ENCODE measurements around the gene PEMT. TPM values are rescaled to one million over a fixed set of nuclear protein-coding genes. Genes with fewer than 3 reads are reported as not detected.

The PEMT gene
- polyA plus RNA-seq, 2 of the 4 experiments (the other 2 are of a cell fraction) = 47.5 to 47.8 TPM

GRCh38 chr17:17570140-17570797 lies 21.2 kb downstream of the PEMT start:
- Histone ChIP-seq H3K9me3 (no peaks in the 10 kb centered on the region), H3K27ac (0 out of 6 replicates have a peak overlapping the region, but pooled peaks of 1 of the 2 experiments have one; percentile 42), H3K4me3 (no peak overlapping the region), H3K4me1 (no peaks in the 10 kb centered on the region), H3K4me2 (no peak overlapping the region)
- ChIA-PET POLR2A (no interaction called here), CTCF (interaction anchor here (0.5 to 12.7 kb wide), 40 partner anchors 11 to 1420 kb away, joined by 3 to 254 read pairs (median 12); partner anchors contain the start of genes PEMT and RASD1)
- peak; percentile 91 to 94 for TF ChIP-seq RAD21 (conservative IDR thresholded peaks at IDR 0.05 in 1 of 2, IDR thresholded peaks at IDR 0.05 in 1 of 2)
- TF ChIP-seq, protein P1, sequence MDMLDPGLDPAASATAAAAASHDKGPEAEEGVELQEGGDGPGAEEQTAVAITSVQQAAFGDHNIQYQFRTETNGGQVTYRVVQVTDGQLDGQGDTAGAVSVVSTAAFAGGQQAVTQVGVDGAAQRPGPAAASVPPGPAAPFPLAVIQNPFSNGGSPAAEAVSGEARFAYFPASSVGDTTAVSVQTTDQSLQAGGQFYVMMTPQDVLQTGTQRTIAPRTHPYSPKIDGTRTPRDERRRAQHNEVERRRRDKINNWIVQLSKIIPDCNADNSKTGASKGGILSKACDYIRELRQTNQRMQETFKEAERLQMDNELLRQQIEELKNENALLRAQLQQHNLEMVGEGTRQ (IDR thresholded peaks at IDR 0.05) = no peak
- peak; percentile 93 for TF ChIP-seq SMC3 (IDR thresholded peaks at IDR 0.05)
- TF ChIP-seq NR3C1 (IDR thresholded peaks at IDR 0.05) = no peak
- TF ChIP-seq, protein P2, sequence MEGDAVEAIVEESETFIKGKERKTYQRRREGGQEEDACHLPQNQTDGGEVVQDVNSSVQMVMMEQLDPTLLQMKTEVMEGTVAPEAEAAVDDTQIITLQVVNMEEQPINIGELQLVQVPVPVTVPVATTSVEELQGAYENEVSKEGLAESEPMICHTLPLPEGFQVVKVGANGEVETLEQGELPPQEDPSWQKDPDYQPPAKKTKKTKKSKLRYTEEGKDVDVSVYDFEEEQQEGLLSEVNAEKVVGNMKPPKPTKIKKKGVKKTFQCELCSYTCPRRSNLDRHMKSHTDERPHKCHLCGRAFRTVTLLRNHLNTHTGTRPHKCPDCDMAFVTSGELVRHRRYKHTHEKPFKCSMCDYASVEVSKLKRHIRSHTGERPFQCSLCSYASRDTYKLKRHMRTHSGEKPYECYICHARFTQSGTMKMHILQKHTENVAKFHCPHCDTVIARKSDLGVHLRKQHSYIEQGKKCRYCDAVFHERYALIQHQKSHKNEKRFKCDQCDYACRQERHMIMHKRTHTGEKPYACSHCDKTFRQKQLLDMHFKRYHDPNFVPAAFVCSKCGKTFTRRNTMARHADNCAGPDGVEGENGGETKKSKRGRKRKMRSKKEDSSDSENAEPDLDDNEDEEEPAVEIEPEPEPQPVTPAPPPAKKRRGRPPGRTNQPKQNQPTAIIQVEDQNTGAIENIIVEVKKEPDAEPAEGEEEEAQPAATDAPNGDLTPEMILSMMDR (IDR thresholded peaks at IDR 0.05) = peak; percentile 87
- peak; percentile 67 to 80 for DNase-seq (ENCODE audit: low read depth in 1 of 2, low spot score in 1 of 2)
- peak; percentile 83 to 85 for ATAC-seq
- WGBS (ENCODE audit: missing lambda C conversion rate) = 66% methylated on average over 7 of the region's 7 CpGs
- no peak for FAIRE-seq

DNA sequence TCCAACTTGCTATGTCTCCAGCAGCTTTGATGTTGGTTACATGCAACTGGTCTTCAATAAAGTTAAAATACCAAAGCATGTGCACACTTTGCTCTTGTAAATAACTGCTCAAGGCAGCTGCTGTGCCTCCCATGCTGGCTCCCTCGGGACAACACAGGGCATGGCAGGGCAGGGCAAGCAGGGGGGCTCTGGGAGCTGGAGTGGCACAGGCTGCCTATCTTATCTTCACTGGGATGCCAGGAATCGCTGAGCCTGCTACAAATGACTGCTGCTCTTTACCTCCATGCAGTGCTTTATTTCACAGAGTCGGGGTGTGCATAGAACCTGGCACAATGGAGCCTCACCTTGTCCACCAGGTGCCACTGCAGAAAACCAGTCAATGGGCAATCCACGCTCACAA lies 21.8 kb downstream of the PEMT start:
- Histone ChIP-seq H3K27ac (0 out of 6 replicates have a peak overlapping the region, but pooled peaks of 1 of the 2 experiments have one; percentile 42), H3K4me2 (no peak overlapping the region), H3K4me1 (no peaks in the 10 kb centered on the region), H3K4me3 (no peak overlapping the region), H3K9me3 (no peaks in the 10 kb centered on the region)
- FAIRE-seq (no peak), DNase-seq (ENCODE audit: low read depth in 1 of 2, low spot score in 1 of 2) (no peak), ATAC-seq (peak in 1 of 2 experiments; percentile 4; a peak in 1 of 6 replicates)
- POLR2A ChIA-PET = no interaction called here
- TF ChIP-seq SMC3 (IDR thresholded peaks at IDR 0.05) (no peak), ZNF302 (CRISPR knock-in tag; IDR thresholded peaks at IDR 0.05) (no peak), MAFK (IDR thresholded peaks at IDR 0.05; ENCODE audit: partially characterized antibody) (no peak)
- TF ChIP-seq, protein P1 (IDR thresholded peaks at IDR 0.05) = no peak
- CTCF ChIA-PET = interaction anchor here (0.5 to 12.7 kb wide), 52 partner anchors 8 to 1419 kb away, joined by 3 to 254 read pairs (median 8); partner anchors contain the start of genes PEMT and RASD1
- 70% methylated on average over 4 of the region's 4 CpGs for WGBS (ENCODE audit: missing lambda C conversion rate)

GRCh38 chr17:17568772-17569195 lies 22.7 kb downstream of the PEMT start:
- ChIA-PET POLR2A (interaction anchor here (0.6 to 1.9 kb wide), 2 partner anchors 30 to 72 kb away, joined by 3 to 8 read pairs; partner anchors contain the start of gene RASD1), CTCF (interaction anchor here (0.6 to 12.7 kb wide), 49 partner anchors 9 to 552 kb away, joined by 3 to 254 read pairs (median 9); partner anchors contain the start of genes PEMT and RASD1)
- Histone ChIP-seq H3K9me3 (no peaks in the 10 kb centered on the region), H3K4me1 (no peaks in the 10 kb centered on the region), H3K27ac (no peak overlapping the region), H3K4me3 (no peak overlapping the region), H3K4me2 (no peak overlapping the region)
- DNase-seq (ENCODE audit: low read depth in 1 of 2, low spot score in 1 of 2) (peak; percentile 64 to 95), FAIRE-seq (peak; percentile 68), ATAC-seq (peak; percentile 58 to 86; a peak in 5 of 6 replicates)
- no peak for TF ChIP-seq CBX2 (IDR thresholded peaks at IDR 0.05; ENCODE audit: borderline replicate concordance, low read depth)
- TF ChIP-seq, protein P2 (IDR thresholded peaks at IDR 0.05) = peak; percentile 84
- TF ChIP-seq RAD21 (conservative IDR thresholded peaks at IDR 0.05 in 1 of 2, IDR thresholded peaks at IDR 0.05 in 1 of 2) = peak; percentile 80 to 81
- peak; percentile 86 for TF ChIP-seq SMC3 (IDR thresholded peaks at IDR 0.05)
- TF ChIP-seq CEBPB (IDR thresholded peaks at IDR 0.05) = no peak
- TF ChIP-seq, protein P3, sequence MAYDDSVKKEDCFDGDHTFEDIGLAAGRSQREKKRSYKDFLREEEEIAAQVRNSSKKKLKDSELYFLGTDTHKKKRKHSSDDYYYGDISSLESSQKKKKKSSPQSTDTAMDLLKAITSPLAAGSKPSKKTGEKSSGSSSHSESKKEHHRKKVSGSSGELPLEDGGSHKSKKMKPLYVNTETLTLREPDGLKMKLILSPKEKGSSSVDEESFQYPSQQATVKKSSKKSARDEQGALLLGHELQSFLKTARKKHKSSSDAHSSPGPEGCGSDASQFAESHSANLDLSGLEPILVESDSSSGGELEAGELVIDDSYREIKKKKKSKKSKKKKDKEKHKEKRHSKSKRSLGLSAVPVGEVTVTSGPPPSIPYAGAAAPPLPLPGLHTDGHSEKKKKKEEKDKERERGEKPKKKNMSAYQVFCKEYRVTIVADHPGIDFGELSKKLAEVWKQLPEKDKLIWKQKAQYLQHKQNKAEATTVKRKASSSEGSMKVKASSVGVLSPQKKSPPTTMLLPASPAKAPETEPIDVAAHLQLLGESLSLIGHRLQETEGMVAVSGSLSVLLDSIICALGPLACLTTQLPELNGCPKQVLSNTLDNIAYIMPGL (CRISPR knock-in tag; IDR thresholded peaks at IDR 0.05; ENCODE audit: borderline replicate concordance) = no peak
- no peak for TF ChIP-seq BHLHE40 (IDR thresholded peaks at IDR 0.05; ENCODE audit: low read depth, low read length)
- no peak for TF ChIP-seq MAX (IDR thresholded peaks at IDR 0.05)
- TF ChIP-seq NFE2L2 (conservative IDR thresholded peaks at IDR 0.05; ENCODE audit: low read length) = no peak
- TF ChIP-seq CHD4 (IDR thresholded peaks at IDR 0.05; ENCODE audit: borderline replicate concordance) = no peak
- 49% methylated on average over 6 of the region's 6 CpGs for WGBS (ENCODE audit: missing lambda C conversion rate)
